G401.6 (cell line): ENCODE results near the gene MYL4.
"Not testable (repeated sequence)": the region's sequence is repeated elsewhere in the genome, so short reads cannot be mapped to it uniquely, and the experiment has no call there.

Experiments used
- FAIRE-seq: peaks from 2 replicates; lab custom pipeline; 2012; peaks lifted over from hg19 to GRCh38; lab: Jason Lieb, UNC

The MYL4 gene

DNA sequence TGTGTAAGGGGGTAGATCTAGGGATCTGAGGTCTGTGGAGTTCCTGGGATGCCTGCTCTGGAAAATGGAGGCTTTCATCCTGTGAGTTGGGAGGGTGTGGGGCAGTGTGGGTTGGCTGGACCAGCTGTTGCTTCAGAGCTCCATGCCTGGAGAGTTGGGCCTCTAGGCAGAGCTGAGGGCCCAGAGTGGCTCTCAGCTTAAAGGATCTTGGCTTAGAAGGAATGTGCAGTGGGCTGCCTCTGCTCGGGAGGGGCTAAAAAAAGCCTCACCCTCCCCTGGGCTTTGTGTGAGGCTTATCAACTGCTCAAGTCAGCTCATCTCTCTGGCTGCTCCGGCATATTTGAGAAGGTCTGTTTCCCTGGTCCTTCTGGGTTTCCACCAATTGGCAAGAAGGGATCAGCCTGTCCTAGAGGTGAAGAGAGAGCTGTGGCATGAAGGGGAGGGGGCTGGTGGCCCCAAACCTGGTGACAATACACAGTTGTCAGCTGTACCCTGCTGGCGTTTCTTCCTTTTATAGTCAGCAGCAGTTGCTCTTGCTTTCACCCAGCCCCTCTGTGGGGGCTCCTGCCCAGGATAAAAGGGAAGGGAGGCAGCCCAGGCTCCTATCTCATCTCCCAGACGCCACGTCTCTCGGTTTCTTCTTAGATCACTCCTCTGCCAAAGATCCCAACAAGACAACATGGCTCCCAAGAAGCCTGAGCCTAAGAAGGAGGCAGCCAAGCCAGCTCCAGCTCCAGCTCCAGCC lies at the start of gene MYL4:
Gene MYL4 (plus strand): TSS at position 605 of the 745 bp plus-strand sequence. CDS start 75 bp downstream, at position 680.
- FAIRE-seq = no peak

- FAIRE-seq = no peak
Measured at GRCh38 chr17:47162013-47162622, 47.0 kb upstream of the MYL4 start.

GRCh38 chr17:47164263-47164662 lies 44.9 kb upstream of the MYL4 start:
- no peak for FAIRE-seq

DNA sequence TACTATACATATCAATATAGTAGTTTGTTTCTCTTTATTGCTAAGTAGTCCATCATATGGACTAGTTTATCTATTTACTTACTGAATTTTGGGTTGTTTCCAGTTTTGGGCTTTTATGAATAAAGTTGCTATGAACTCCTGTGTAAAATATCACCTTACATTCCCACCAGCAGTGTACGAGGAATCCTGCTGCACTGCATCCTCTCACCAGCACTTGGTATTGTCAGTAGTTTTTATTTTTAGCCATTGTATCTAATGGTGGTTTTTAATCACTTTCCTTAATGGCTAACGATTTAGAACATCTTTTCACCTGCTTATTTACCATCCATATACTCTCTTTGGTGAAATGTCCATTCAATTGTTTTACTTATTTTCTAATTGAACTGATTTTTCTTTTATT lies 44.0 kb upstream of the MYL4 start:
- no peak for FAIRE-seq

GRCh38 chr17:47166854-47167253 lies 42.3 kb upstream of the MYL4 start:
- not testable (repeated sequence) for FAIRE-seq

DNA sequence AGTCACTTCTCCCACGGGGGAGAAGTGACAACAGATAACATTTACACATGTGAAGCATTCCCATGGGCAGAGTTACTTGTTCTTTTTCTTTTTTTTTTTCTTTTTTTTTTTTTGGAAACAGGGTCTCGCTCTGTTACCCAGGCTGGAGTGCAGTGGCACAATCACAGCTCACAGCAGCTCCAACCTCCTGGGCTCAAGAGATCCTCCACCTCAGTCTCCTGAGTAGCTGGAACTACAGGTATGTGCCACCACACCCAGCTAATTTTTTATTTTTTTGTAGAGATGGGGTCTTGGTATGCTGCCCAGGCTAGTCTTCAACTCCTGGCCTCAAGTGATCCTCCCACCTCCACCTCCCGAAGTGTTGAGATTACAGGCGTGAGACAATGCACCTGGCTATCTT lies 40.3 kb upstream of the MYL4 start:
- not testable (repeated sequence) for FAIRE-seq

- FAIRE-seq = no peak
Measured at GRCh38 chr17:47170710-47171109, 38.4 kb upstream of the MYL4 start.

DNA sequence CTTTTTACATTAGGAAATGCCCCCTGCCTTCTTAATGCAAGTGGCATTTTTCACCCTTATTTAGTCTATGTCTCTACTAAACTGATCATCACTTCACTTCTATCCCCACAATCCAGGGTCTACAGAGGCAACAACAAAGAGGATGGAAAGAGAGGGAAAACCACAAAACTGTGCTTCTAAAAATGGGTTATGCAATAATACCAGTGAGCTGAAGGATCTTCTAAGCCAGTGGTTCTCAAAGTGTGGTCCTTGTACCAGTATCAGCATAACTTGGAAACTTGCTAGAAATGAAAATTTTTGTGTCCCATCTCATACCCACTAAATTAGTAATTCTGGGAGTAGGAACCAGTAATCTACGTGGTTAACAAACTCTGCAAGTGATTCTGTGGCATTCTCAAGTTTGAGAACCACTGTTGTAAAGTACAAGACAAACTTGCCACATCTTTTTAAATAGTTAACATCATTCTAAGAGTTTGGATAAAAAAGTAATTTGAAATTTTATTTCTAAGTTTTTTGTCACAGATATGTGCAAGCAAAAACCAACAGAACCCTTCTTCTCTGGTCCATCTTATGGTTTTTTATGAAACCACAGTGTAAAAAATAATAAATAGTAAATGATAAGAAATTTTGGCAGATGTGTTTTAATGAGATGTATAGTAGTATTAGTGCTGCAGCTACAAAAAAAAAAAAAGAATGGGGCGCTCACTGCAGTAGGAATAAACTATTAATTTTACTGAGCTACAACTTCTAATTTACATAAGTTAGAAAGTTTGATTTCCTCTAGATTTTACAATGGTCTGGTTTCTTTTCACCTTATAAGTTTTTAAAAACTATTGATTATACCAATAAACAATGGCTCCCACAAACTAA lies 36.2 kb upstream of the MYL4 start:
- no peak for FAIRE-seq

GRCh38 chr17:47174823-47175222 lies 34.3 kb upstream of the MYL4 start:
- not testable (repeated sequence) for FAIRE-seq

- FAIRE-seq = no peak
Measured at GRCh38 chr17:47176389-47176826, 32.7 kb upstream of the MYL4 start.

- no peak for FAIRE-seq
Measured at GRCh38 chr17:47177261-47177660, 31.9 kb upstream of the MYL4 start.

DNA sequence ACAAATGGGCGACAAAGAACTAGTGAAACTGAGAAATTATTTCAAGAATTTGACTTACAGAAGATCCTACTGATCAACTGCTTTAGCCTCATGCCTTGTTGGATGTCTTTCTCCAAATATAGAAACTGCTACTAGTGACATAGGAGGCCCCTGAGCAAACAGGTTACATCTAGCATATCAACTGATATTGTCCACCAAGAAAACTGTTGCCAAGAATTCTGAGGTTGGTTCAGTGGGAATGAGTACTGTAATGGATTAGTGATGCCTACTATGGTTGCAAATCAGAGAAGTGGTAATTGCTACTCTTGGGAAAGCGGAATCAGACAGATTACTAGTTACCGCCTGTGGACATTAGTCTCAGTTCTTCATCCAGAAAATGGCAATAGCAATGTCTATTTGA lies 30.0 kb upstream of the MYL4 start:
- FAIRE-seq = no peak

DNA sequence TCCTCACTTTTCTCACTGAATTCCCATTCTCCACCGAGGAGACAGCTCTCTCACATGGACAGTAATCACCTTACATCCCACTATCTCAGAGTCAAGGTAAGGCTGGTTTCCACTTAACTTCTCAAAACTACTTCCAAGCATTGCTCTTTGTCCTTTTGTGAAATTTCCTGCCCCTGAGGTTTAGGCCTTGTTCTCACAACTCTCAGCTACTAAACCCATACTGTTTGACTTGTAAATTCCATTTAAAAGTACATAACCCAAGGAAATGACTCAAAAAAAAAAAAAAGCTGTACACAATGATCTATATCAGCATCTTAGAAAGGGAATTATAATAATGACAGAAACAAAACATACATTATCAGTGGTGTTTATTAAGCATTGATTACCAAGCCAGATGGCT lies 28.8 kb upstream of the MYL4 start:
- FAIRE-seq = no peak

- not testable (repeated sequence) for FAIRE-seq
Measured at GRCh38 chr17:47180988-47181387, 28.2 kb upstream of the MYL4 start.

GRCh38 chr17:47184681-47185080 lies 24.5 kb upstream of the MYL4 start:
- FAIRE-seq = no peak

DNA sequence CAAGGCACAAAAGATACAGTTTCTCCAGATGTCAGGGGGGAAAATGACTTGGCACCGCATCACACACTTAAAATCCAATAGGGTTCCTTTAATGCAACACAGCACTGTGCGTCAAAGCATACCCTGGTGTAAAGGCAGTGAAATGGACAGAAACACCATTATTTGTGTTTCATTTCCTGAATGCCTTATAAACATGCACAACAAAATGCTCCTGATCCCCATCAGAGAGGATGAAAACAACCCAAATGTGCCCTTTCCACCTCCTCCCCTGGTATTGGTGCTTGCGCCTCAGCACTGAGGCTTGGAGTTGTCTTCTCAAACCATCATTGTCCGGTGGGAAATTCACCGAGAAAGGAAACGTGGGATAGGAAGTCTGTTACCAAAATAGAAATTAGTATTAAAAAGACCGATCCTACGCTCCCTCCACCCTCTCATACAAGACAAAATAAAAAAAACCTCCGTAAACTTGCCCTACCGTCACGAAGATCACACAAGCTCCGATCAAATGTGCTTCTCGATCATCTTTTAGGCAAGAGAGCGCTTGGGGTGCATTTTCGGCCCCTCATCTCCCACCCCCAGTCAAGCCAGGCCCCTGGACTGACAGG lies 20.8 kb upstream of the MYL4 start:
- no peak for FAIRE-seq

- FAIRE-seq = peak; percentile 99
Measured at GRCh38 chr17:47188876-47189731, 20.0 kb upstream of the MYL4 start, which contains the start of gene CDC27. Gene CDC27 (minus strand): TSS chr17:47189295. CDS start chr17:47189172, 123 bp downstream.

GRCh38 chr17:47189732-47190237 lies 19.4 kb upstream of the MYL4 start:
- FAIRE-seq = no peak

DNA sequence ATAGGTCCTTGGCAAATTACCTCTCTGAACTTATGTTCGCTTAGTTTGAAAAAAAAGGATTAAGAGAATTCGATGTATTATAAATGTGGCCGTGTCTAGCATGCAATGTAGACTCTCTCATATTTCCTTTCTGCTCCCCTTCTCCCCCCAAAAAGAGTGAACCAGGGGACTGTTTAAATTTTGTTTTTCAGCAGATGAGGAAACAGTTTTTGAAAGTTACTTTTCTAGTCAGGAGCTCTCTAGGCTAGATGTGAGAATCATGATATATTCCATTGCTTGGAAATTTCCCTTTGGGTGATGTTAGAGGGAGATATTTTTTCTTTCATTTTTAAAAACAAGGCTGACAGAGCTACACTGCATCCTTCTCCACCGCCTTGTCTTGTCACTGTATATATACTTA lies 18.9 kb upstream of the MYL4 start:
- FAIRE-seq = no peak

DNA sequence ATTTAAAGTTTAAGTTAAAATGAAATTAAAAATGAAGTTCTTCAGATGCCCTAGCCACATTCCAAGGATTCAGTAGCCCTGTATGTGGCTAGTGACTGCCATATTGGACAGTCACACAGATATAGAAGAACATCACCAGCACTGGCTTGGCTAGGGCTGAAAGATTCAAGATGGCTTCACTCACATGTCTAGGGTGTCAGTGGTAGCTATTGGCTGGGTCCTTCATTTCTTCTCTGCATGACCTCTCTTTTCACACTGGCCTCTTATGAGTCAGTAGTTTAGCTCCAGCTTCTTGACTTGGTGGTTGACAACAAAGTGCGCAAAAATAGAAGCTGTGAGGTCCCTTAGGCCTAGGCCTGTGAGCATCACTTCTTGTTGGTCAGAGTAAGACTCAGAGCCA lies 18.4 kb upstream of the MYL4 start:
- FAIRE-seq = no peak

DNA sequence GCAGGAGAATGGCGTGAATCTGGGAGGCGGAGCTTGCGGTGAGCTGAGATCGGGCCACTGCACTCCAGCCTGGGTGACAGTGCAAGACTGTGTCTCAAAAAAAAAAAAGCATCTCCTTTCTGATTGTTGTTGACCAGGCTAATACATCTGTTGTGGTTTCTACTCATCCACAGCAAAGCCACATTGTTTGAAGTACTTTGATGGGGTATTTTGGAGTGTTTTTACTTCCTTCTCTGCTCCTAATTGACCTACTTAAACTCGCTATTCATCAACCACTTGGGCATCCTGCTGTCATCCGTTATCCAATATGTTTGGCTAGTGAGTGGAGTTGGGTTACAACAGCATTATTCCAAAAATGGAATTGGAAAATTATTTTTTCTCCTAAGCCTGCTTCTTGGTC lies 16.6 kb upstream of the MYL4 start:
- no peak for FAIRE-seq
